PC-9 (cell line): ENCODE results near the gene SUCLA2. TPM values are rescaled to one million over a fixed set of nuclear protein-coding genes. Genes with fewer than 3 reads are reported as not detected.
A peak's percentile ranks its signal among the peaks of the same experiment; 100 is the strongest.

ENCODE experiments used
- BruUV-seq: library from RNA; stranded (reverse); fragments of 400-500 nt; replicated peaks from 2 replicates; lab custom pipeline; 2021; lab: Mats Ljungman, UMichigan
- CTCF ChIA-PET: fragments of 300-600 bp; sonication (Branson Sonifier 250); formaldehyde crosslinking; loops from one replicate; lab custom pipeline; 2022; ENCODE audit warnings: antibody characterized with exemption; lab: Charles Lee
- POLR2A ChIA-PET: fragments of 300-600 bp; sonication (Branson Sonifier 250); formaldehyde crosslinking; loops from one replicate; lab custom pipeline; 2022; ENCODE audit warnings: antibody characterized with exemption; ENCODE audit not compliant: unreplicated experiment; lab: Charles Lee
- DNase-seq, 2 experiments: peaks; one replicate each; pipeline versions ENCODE4 v3.0.0 to v3.0.0-alpha.2; 2015 to 2022; ENCODE audit warnings: mixed read lengths in 1 of 2
- H2AFZ ChIP-seq: fragments of 200-600 bp; sonication (generic); 2 replicates; pipeline ENCODE4 v1.8.1; 2017; ENCODE audit warnings: antibody characterized with exemption
- H3F3A ChIP-seq: fragments of 200-600 bp; sonication (generic); 2 replicates; pipeline ENCODE4 v1.8.1; 2017; ENCODE audit warnings: antibody characterized with exemption, mild to moderate bottlenecking, low read depth; ENCODE audit not compliant: insufficient read depth
- H3K27ac ChIP-seq: fragments of 200-600 bp; sonication (generic); 2 replicates; pipeline ENCODE4 v1.6.1; 2016; ENCODE audit warnings: mixed run types
- H3K27me3 ChIP-seq: fragments of 200-600 bp; sonication (generic); 2 replicates; pipeline ENCODE4 v1.6.1; 2016; ENCODE audit warnings: low read depth, mixed run types; ENCODE audit not compliant: insufficient read depth
- H3K36me3 ChIP-seq: fragments of 200-600 bp; sonication (generic); 2 replicates; pipeline ENCODE4 v1.6.1; 2016; ENCODE audit warnings: low read depth, mixed run types
- H3K4me1 ChIP-seq: fragments of 200-600 bp; sonication (generic); replicated peaks from 2 replicates; pipeline ENCODE4 v1.6.1; 2016; ENCODE audit warnings: mixed run types; ENCODE audit not compliant: insufficient read depth
- H3K4me2 ChIP-seq: fragments of 200-600 bp; sonication (generic); 2 replicates; pipeline ENCODE4 v1.6.1; 2017; ENCODE audit warnings: mixed run types
- H3K4me3 ChIP-seq: fragments of 200-600 bp; sonication (generic); 2 replicates; pipeline ENCODE4 v1.6.1; 2016; ENCODE audit warnings: mixed run types
- H3K79me2 ChIP-seq: fragments of 200-600 bp; sonication (generic); 2 replicates; pipeline ENCODE4 v1.6.1; 2017; ENCODE audit warnings: low read depth, mixed run types
- H3K9me2 ChIP-seq: fragments of 200-600 bp; sonication (generic); 2 replicates; pipeline ENCODE4 v1.8.1; 2017; ENCODE audit warnings: mild to moderate bottlenecking; ENCODE audit not compliant: insufficient read depth
- H3K9me3 ChIP-seq: fragments of 200-600 bp; sonication (generic); 2 replicates; pipeline ENCODE4 v1.8.1; 2016; ENCODE audit warnings: low read depth; ENCODE audit not compliant: insufficient read depth
- H4K20me1 ChIP-seq: fragments of 200-600 bp; sonication (generic); 2 replicates; pipeline ENCODE4 v1.8.1; 2017; ENCODE audit not compliant: insufficient read depth
- EZH2 ChIP-seq: fragments of 200-600 bp; sonication (generic); IDR thresholded peaks from 2 replicates; pipeline ENCODE4 v1.8.0; 2017; ENCODE audit warnings: antibody characterized with exemption, low read depth
- intact Hi-C: fragments of 100-400 bp; cut with micrococcal nuclease; formaldehyde crosslinking; loops from one replicate; pipeline ENCODE4 v1.10.0; 2022; ENCODE audit not compliant: unreplicated experiment
- total RNA-seq: library from RNA; stranded (reverse); gene quantifications from 2 replicates; pipeline ENCODE4 v1.2.3, GENCODE V29; 2021
- TF ChIP-seq, protein P1 (sequence below): fragments of 200-600 bp; sonication (generic); conservative IDR thresholded peaks from 2 replicates; pipeline ENCODE4 v1.6.1; 2017; ENCODE audit warnings: mixed run types, antibody characterized with exemption, mild to moderate bottlenecking, moderate library complexity

Gene SUCLA2
- total RNA-seq, 1 experiment from 2014 or later = 44.8 TPM

DNA sequence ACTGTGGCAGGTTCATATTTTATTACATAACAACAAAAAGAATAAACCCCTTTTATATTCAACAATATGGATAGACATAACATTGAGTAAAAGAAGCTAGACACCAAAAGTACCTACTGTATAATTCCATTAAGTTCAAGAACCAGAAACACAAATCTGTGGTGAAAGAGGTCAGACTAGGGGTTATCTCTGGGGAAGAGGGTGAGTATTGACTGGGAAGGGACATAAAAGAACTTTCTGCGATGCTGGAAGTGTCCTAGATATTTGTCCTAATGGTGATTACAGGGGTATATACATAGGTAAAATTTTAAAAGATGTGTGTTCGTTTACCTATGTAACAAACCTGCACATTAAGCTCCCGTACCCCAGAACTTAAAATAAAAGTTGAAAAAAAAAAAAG, 103.0 kb downstream of the SUCLA2 start:
- Histone ChIP-seq H3K27me3 (no peaks in the 10 kb centered on the region), H2AFZ (no peak overlapping the region), H3K4me2 (no peak overlapping the region), H3K36me3 (no peaks in the 10 kb centered on the region), H3K9me2 (no peaks in the 10 kb centered on the region), H3F3A (no peaks in the 10 kb centered on the region; the same call in 1 of the 2 replicates), H3K9me3 (no peaks in the 10 kb centered on the region), H3K79me2 (no peaks in the 10 kb centered on the region), H4K20me1 (no peaks in the 10 kb centered on the region), H3K27ac (no peak overlapping the region), H3K4me1 (peaks cover 6% of the 10 kb centered on the region; the same call in 1 of the 2 replicates), H3K4me3 (no peak overlapping the region)
- no peak for DNase-seq
- intact Hi-C loops = no loop called here
- ChIA-PET POLR2A (no interaction called here), CTCF (interaction anchor here (1.6 kb wide), 1 partner anchor 140 kb away, joined by 5 read pairs; no protein-coding TSS in a partner anchor)
- TF ChIP-seq, protein P1, sequence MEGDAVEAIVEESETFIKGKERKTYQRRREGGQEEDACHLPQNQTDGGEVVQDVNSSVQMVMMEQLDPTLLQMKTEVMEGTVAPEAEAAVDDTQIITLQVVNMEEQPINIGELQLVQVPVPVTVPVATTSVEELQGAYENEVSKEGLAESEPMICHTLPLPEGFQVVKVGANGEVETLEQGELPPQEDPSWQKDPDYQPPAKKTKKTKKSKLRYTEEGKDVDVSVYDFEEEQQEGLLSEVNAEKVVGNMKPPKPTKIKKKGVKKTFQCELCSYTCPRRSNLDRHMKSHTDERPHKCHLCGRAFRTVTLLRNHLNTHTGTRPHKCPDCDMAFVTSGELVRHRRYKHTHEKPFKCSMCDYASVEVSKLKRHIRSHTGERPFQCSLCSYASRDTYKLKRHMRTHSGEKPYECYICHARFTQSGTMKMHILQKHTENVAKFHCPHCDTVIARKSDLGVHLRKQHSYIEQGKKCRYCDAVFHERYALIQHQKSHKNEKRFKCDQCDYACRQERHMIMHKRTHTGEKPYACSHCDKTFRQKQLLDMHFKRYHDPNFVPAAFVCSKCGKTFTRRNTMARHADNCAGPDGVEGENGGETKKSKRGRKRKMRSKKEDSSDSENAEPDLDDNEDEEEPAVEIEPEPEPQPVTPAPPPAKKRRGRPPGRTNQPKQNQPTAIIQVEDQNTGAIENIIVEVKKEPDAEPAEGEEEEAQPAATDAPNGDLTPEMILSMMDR = no peak
- TF ChIP-seq EZH2 = no peak
- BruUV-seq = no TSS peak

DNA sequence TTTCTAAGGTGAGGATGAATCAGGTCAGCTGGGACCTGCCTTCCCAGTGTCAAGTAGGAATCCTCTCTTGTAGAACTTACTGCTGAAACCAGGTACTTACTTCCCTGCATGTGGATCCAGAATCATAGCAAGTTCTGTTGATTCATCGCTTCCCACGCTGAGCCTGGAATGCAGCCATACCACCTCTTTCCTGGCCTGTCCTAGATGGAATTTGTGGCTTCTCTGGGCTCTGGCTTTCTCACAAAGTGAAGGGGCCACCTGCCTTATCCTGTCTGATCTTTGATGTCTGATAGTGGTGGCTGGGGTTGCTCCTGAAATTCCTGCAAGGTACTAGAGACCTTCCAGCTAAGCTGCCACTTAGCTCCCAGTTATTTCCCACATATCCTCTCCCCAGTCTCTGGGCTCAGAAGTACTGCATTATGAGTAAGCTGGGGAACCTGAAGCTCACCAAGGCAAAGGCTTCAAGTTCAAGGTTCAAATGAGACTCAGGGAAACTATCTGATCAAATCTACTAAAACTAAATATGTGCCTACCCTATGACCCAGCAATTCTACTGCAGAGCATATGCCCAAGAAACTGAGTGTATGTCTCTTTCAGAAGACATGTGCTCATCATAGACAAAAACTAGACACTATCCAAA, 103.5 kb downstream of the SUCLA2 start:
- CTCF ChIA-PET = interaction anchor here (1.6 kb wide), 1 partner anchor 141 kb away, joined by 5 read pairs; no protein-coding TSS in a partner anchor
- Histone ChIP-seq H3K4me1 (peaks cover 6% of the 10 kb centered on the region; the same call in 1 of the 2 replicates), H3K4me3 (no peak overlapping the region), H2AFZ (no peak overlapping the region), H3F3A (no peaks in the 10 kb centered on the region; the same call in 1 of the 2 replicates), H3K27ac (no peak overlapping the region), H3K79me2 (no peaks in the 10 kb centered on the region), H3K36me3 (no peaks in the 10 kb centered on the region), H3K27me3 (no peaks in the 10 kb centered on the region), H4K20me1 (no peaks in the 10 kb centered on the region), H3K4me2 (0 out of 2 replicates have a peak overlapping the region, but pooled peaks have one; percentile 7), H3K9me2 (no peaks in the 10 kb centered on the region), H3K9me3 (no peaks in the 10 kb centered on the region)
- BruUV-seq = no TSS peak
- intact Hi-C loops = no loop called here
- DNase-seq = peak; percentile 31 to 73
- POLR2A ChIA-PET = no interaction called here
- TF ChIP-seq, protein P1 = no peak
- no peak for TF ChIP-seq EZH2

DNA sequence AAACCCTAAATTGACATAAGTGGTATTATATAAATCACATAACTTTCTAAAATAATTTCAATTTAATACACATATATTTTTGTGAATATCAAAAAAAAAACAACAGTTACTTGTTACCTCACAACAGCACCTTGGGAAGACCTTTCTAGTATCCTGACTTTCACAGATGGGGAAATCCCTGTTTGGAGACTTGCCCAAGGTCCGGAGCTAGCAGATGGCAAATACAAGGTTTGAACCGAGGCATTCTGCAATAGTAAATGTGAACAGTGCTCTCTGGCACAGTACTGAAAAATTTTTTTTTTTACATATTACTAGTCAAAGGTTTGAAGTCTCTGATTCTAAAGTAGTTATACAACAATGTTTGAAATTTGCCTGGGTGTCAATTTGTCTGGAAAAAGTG, 104.5 kb downstream of the SUCLA2 start:
- Histone ChIP-seq H4K20me1 (no peaks in the 10 kb centered on the region), H3K4me1 (peaks cover 6% of the 10 kb centered on the region; the same call in 1 of the 2 replicates), H3F3A (no peaks in the 10 kb centered on the region; the same call in 1 of the 2 replicates), H3K4me2 (no peak overlapping the region), H3K27ac (no peak overlapping the region), H3K36me3 (no peaks in the 10 kb centered on the region), H3K4me3 (no peak overlapping the region), H3K79me2 (no peaks in the 10 kb centered on the region), H3K27me3 (no peaks in the 10 kb centered on the region), H3K9me3 (no peaks in the 10 kb centered on the region), H2AFZ (no peak overlapping the region), H3K9me2 (no peaks in the 10 kb centered on the region)
- CTCF ChIA-PET = interaction anchor here (1.6 kb wide), 1 partner anchor 142 kb away, joined by 5 read pairs; no protein-coding TSS in a partner anchor
- no peak for TF ChIP-seq EZH2
- TF ChIP-seq, protein P1 = no peak
- BruUV-seq = no TSS peak
- POLR2A ChIA-PET = no interaction called here
- intact Hi-C loops = no loop called here
- no peak for DNase-seq
